Endometrial microvascular endothelial cells (primary cell): ENCODE data around the gene CLASP2. TPM values are rescaled to one million over a fixed set of nuclear protein-coding genes. Genes with fewer than 3 reads are reported as not detected.

Source experiments
- in situ Hi-C: cut with HindIII; loops from 2 replicates; pipeline ENCODE4 v1.10.0; 2017; ENCODE audit warnings: low sequenced_read_pairs, low pct_unique_long_range_greater_than_20kb; ENCODE audit errors: inconsistent ontology term
- total RNA-seq: library from RNA; depleted of rRNA; stranded (reverse); fragments of >200 nt; gene quantifications from one replicate; pipeline ENCODE4 v1.2.3, GENCODE V29; 2015; ENCODE audit errors: inconsistent ontology term

The CLASP2 gene
- total RNA-seq, 1 donor from 2014 or later, result 42.1 TPM

DNA sequence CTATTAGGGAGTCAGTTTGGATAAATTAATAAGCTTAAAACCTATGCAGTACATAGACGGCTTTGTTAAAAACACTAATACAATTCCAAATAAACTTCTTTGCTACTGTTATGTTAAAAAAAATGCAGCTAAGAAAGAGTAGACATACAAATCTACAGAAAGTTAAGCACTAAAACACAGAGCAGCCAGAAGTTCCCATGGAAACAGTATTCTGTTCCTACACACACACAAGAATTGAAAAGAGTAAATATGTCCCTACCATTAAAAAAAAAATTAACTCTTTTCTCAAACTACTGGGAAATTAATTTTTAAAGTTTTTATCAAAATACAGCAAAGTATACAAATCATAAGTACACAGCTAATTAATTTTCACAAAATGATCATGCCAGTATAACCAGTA is 71.6 kb downstream of the CLASP2 start:
- in situ Hi-C loops, result no loop called here

- in situ Hi-C loops, result no loop called here
Measured at GRCh38 chr3:33645060-33645647, 72.9 kb downstream of the CLASP2 start.

DNA sequence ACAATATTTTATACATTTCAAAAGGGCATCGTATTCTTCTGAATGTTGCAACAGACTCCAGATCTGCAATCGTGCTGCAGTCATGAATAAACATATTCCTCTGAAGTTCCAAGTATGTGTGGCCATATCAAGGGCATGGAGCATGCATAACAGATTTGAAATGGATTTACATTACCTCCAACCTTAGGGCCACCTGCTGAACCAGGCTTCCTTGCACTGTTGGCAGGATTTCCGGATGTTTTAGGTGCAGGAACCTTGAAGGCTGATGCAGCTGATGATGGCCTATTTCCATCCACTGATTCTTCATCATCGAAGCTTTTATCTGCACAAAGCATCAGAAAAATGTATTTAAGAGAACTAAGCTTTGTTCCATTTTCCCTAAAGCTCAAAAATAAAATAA is 73.5 kb downstream of the CLASP2 start:
- in situ Hi-C loops, result no loop called here

DNA sequence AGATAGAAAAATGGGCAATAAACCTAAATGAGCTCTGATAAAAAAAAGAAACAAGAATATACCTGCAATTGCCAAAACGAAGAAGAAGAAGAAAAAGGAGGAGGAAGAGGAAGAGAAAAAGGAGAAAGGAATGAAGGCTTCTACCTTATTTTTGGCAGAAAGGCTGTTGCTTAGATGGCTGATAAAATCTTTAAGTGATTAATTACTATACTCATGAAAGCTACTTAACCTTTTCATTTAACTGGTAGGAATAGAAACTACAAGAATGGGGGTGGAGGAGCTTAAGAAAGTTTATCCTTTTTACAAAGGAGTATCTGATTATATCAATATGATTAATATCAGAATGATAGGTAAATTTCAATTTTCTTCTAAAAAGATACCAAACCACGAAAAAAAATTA is 75.2 kb downstream of the CLASP2 start:
- in situ Hi-C loops, result no loop called here

- in situ Hi-C loops, result no loop called here
Measured at GRCh38 chr3:33639889-33640288, 78.2 kb downstream of the CLASP2 start.

- in situ Hi-C loops, result no loop called here
Measured at GRCh38 chr3:33637482-33637881, 80.6 kb downstream of the CLASP2 start.

- in situ Hi-C loops, result no loop called here
Measured at GRCh38 chr3:33636125-33636850, 81.8 kb downstream of the CLASP2 start.

- in situ Hi-C loops, result no loop called here
Measured at GRCh38 chr3:33634262-33634661, 83.8 kb downstream of the CLASP2 start.

DNA sequence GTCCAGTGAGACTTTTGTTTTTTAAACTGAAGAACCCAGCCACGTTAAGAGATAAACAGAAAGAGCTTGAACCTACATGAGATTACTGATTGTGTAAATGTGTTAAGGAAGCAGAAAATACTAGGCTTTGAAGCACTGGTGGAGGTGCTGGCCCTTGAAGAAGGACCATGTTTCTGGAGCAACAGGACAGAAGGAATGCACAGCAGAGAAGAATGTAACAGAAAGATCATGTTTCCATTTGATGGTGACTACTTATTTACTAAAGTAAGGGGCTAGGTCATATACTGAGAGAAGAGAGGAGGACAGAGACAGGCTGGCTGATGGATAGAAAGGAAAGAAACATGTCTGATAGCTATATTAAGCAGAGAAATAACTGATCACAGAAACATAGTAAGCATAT is 88.8 kb downstream of the CLASP2 start:
- in situ Hi-C loops, result no loop called here

DNA sequence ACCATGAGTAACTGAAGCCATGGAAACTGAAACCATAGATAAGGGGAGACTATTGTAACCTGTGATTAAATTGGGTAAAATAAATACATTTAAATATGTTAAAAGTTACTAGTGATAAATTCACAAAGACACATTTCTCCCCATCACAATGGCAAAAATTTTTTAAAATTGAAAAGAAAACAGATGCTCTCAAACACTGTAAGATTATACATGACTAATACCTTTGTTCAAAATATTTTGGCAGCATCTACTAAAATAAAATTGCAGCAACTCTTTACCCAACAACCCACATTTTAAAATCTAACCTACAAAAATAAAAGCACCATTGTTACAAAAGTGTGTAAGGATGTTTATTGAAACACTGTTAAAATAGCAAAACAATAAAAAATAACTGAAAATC is 93.3 kb downstream of the CLASP2 start:
- in situ Hi-C loops, result no loop called here

DNA sequence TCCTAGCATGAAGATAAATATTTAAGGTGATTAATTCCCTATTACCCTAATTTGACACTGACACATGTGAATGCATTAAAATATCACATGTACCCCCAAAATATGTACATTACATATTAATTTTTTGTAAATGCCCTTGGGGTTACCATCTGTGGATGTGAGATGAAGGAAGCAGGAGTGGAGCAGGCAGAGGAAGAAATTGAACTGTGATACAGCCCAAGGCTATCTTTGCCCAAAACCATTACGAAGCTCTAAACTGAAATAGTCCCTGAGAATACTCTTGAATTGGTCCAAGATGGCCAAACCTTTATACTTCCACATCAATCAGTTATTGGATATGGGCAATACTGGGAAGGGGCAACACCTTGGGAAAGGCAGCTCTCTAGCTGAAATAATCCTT is 105.0 kb downstream of the CLASP2 start:
- in situ Hi-C loops, result no loop called here

DNA sequence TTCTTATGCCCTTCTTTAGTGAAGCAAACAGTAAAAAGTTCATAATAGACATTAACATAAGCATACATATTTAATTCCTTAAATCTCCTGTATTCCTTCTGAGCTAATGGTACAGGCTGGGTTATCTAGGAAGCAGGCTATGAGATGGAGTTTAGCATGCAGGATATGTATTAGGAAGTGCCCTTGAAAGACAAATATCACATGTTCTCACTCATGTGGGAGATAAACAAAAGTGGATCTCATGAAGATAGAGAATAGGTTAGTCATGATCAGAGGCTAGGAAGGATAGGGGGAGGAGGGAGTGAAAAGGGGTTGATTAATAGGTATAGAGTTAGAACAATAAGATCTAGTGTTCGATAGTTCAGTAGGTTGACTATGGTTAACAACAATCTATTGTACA is 105.4 kb downstream of the CLASP2 start:
- in situ Hi-C loops, result no loop called here

- in situ Hi-C loops, result no loop called here
Measured at GRCh38 chr3:33602829-33603228, 115.2 kb downstream of the CLASP2 start.

DNA sequence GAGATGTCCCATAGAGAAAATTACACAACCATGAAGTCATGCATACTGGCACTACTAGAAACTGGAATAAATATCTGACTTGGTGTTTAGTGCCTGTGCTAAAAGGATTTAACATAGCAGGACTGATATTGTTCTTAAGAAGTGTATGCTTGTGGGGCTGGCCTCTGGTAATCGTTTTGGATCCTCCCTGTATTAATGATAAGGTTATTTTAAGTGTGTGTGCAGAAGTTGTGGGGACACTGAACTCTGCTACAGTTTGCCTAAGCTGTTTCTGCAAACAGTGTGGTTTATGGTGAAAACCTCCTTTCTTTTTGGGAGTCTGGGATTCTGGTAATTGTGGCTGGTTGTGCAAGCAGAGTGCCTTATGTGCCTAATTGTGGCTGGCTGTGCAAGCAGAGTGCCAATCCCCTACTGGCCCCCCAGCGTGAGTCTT is 120.8 kb downstream of the CLASP2 start:
- in situ Hi-C loops, result no loop called here

- in situ Hi-C loops, result no loop called here
Measured at GRCh38 chr3:33592999-33593398, 125.1 kb downstream of the CLASP2 start.

GRCh38 chr3:33590541-33590940 is 127.5 kb downstream of the CLASP2 start:
- in situ Hi-C loops, result no loop called here

- in situ Hi-C loops, result no loop called here
Measured at GRCh38 chr3:33586402-33586801, 131.7 kb downstream of the CLASP2 start.

GRCh38 chr3:33582234-33582633 is 135.8 kb downstream of the CLASP2 start:
- in situ Hi-C loops, result no loop called here

GRCh38 chr3:33581666-33582065 is 136.4 kb downstream of the CLASP2 start:
- in situ Hi-C loops, result no loop called here

DNA sequence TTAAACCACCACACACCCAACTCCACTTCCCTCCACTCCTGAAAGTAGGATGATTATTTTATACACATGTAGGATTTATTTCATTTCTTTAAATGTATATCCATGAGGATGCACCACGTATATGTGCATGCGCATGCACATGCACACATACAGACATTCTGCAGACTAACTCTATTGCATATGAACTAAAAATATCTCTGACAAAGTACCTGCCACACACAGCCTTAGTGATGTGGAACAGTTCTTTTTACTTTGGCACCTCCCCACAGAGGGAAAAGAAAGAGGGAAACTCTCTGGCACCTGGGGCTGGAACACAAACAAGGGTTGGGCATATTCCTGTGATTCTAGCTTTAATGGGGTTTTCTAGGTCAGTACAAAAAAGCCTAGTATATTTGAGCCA is 138.2 kb downstream of the CLASP2 start:
- in situ Hi-C loops, result no loop called here

DNA sequence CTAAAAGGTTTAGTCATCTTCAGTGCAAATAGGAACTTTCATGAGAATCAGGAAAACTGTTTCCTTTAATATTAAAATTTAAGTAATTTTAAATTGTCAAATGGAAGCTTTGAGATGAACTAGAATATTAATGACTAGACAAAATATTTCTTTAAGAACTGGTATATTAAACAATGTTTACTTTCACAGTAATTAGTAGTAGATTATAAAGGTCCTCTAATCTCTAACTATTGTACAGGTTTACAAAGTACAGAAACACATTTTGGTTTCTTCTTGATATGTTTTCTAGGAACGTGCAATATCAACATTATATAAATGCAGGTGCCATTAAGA is 138.9 kb downstream of the CLASP2 start:
- in situ Hi-C loops, result no loop called here
